Aorta (tissue), 5 donors: Measurements from ENCODE around the gene PPM1H. TPM values are rescaled to one million over a fixed set of nuclear protein-coding genes. Genes with fewer than 3 reads are reported as not detected.

ENCODE experiments used
- ATAC-seq: fragments of 200-7000 bp; cut with Tn5 transposase; one replicate; pipeline ENCODE4 v1.9.1; 2022; ENCODE audit warnings: moderate library complexity; ENCODE audit not compliant: low FRiP score
- DNase-seq, 2 donors: peaks; one replicate each; pipeline ENCODE4 v3.0.0-alpha.2; 2020
- H3K27ac ChIP-seq, 2 donors: one replicate each; pipeline ENCODE4 v1.5.1; 2013; ENCODE audit warnings: low read length in 2 of 2, mild to moderate bottlenecking in 2 of 2, moderate library complexity in 2 of 2, control low read depth in 1 of 2, inconsistent platforms in 1 of 2, low read depth in 1 of 2
- H3K27me3 ChIP-seq, 2 donors: one replicate each; pipeline ENCODE4 v1.6.1; 2013; ENCODE audit warnings: control low read depth in 1 of 2, low read length in 1 of 2, mild to moderate bottlenecking in 1 of 2, moderate library complexity in 1 of 2; ENCODE audit not compliant: insufficient read depth in 2 of 2, control insufficient read depth in 1 of 2
- H3K36me3 ChIP-seq, 2 donors: one replicate each; pipeline ENCODE4 v1.6.1; 2013; ENCODE audit warnings: control low read depth in 1 of 2, low read length in 1 of 2, mild to moderate bottlenecking in 1 of 2; ENCODE audit not compliant: insufficient read depth in 2 of 2, control insufficient read depth in 1 of 2
- H3K4me1 ChIP-seq, 2 donors: one replicate each; pipeline ENCODE4 v1.6.1; 2013; ENCODE audit warnings: low read length in 2 of 2, control low read depth in 1 of 2, mild to moderate bottlenecking in 1 of 2, moderate library complexity in 1 of 2; ENCODE audit not compliant: insufficient read depth in 2 of 2, control insufficient read depth in 1 of 2
- H3K4me3 ChIP-seq, 2 donors: one replicate each; pipeline ENCODE4 v1.5.1; 2013; ENCODE audit warnings: low read length in 2 of 2, control low read depth in 1 of 2, mild to moderate bottlenecking in 1 of 2
- H3K9me3 ChIP-seq: one replicate; pipeline ENCODE4 v1.6.1; 2013; ENCODE audit warnings: mild to moderate bottlenecking, low read length; ENCODE audit not compliant: control insufficient read depth
- WGBS, 2 donors: extraction: QIAGEN DNeasy Blood & Tissue Kit; methylation state at CpG; one replicate each; pipeline ENCODE4 v1.1.7; 2013; 5-methylcytosine and 5-hydroxymethylcytosine counted together
- intact Hi-C, 2 donors: fragments of 100-400 bp; cut with DNase I; formaldehyde crosslinking; loops; one replicate each; pipeline versions ENCODE4 v1.14.2 to v1.15.0; 2022
- polyA plus RNA-seq, 2 donors: library from polyadenylated mRNA; stranded (reverse); fragments of 200-250 nt; gene quantifications; one replicate each; pipeline ENCODE4 v1.2.3, GENCODE V29; 2013
- total RNA-seq, 2 donors: library from RNA; stranded (reverse); fragmentation: NEBNext Ultra II Directional; extraction: Animal tissue kit (Norgen Biotek cat#: 25700); gene quantifications; one replicate each; pipeline ENCODE4 v1.2.1, GENCODE V29; 2021
- donor health status: healthy with polysubstance abuse.
- donor health status: Bipolar disorder and iron deficiency.
- donor health status: DM: no; HTN: no; CAD: no.
- donor health status: DM: no; HTN: no; CAD: no.
- donor health status: DM: yes; HTN: yes; CAD: no.

The PPM1H gene
- total and polyA plus RNA-seq, 4 donors = 1.3 to 9.3 (median 3.7) TPM

- Histone ChIP-seq H3K4me3 (no peak overlapping the region), H3K4me1 (peaks cover 0 to 3% of the 10 kb centered on the region in 2 donors), H3K27me3 (no peaks in the 10 kb centered on the region), H3K9me3 (no peaks in the 10 kb centered on the region), H3K36me3 (no peaks in the 10 kb centered on the region), H3K27ac (no peak overlapping the region)
- DNase-seq (no peak), ATAC-seq (no peak)
- 95 to 100% methylated on average over 1 of the region's 1 CpG for WGBS, 2 donors
- intact Hi-C loops = no loop called here
Observed at GRCh38 chr12:62606654-62607053, 328.3 kb downstream of the PPM1H start.

- ATAC-seq (no peak), DNase-seq (no peak)
- Histone ChIP-seq H3K27me3 (no peaks in the 10 kb centered on the region), H3K9me3 (no peaks in the 10 kb centered on the region), H3K27ac (no peak overlapping the region), H3K4me3 (no peak overlapping the region), H3K36me3 (no peaks in the 10 kb centered on the region), H3K4me1 (peaks cover 0 to 3% of the 10 kb centered on the region in 2 donors)
- 93 to 96% methylated on average over 2 of the region's 2 CpGs for WGBS, 2 donors
- intact Hi-C loops = no loop called here
Observed at GRCh38 chr12:62605981-62606380, 329.0 kb downstream of the PPM1H start.

DNA sequence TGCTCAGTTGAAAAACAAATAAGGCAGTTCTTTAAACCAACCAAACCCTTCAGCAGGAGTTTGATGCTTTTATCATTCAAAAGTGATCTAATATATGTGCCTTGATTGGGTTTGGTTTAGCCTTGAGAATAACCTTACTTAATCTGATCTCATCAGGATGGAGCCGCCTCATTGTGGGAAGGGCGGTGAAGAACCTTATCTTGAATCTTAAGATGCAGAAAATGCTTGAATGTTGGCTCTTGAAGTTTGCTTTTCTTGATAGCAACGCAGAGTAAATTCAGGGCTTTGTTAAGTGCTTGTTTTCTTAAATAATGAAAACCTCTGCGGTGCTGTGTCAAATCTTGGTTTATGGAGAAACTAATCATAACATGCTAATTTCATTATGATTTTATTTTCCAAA lies 330.1 kb downstream of the PPM1H start:
- WGBS, 2 donors = 3 to 7% methylated on average over 4 of the region's 4 CpGs
- ATAC-seq = no peak
- intact Hi-C loops = loop anchor here in 1 of 2 donors (5.0 kb wide), 1 partner anchor 138 kb away; the partner anchor contains the start of gene MON2

GRCh38 chr12:62604373-62604772 lies 330.6 kb downstream of the PPM1H start:
- no peaks in the 10 kb centered on the region for H3K9me3 ChIP-seq
- DNase-seq (no peak), ATAC-seq (no peak)
- WGBS, 2 donors = 2 to 5% methylated on average over 1 of the region's 1 CpG
- no peaks in the 10 kb centered on the region for H3K36me3 ChIP-seq
- peaks cover 0 to 3% of the 10 kb centered on the region in 2 donors for H3K4me1 ChIP-seq
- no peak overlapping the region for H3K27ac ChIP-seq
- H3K4me3 ChIP-seq = peak overlapping the region; percentile 48 to 94
- intact Hi-C loops = loop anchor here in 1 of 2 donors (5.0 kb wide), 1 partner anchor 137 kb away; the partner anchor contains the start of gene MON2
- H3K27me3 ChIP-seq = no peaks in the 10 kb centered on the region

More for the DNA sequence above, 330.1 kb downstream of the PPM1H start:
- Histone ChIP-seq H3K4me1 (peaks cover 0 to 3% of the 10 kb centered on the region in 2 donors), H3K36me3 (no peaks in the 10 kb centered on the region), H3K27me3 (no peaks in the 10 kb centered on the region), H3K9me3 (no peaks in the 10 kb centered on the region), H3K4me3 (peak overlapping the region; percentile 48 to 94), H3K27ac (no peak overlapping the region)
- DNase-seq = no peak

DNA sequence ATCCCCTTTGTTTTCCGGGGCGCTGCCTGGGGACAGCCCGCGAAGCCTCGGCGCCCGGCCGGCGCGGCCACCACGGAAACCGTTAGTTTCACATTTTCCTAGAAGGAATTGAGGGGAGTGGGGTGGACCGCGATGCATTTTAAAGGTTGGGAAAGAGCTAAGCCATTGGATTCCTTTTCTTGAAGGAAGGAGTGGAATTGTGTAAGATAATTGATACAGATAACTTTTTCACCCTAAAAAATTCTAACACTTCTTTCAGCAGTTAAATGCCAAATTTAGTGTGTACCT lies 331.2 kb downstream of the PPM1H start:
- intact Hi-C loops = loop anchor here (2.0 to 5.0 kb wide), 2 partner anchors 136 to 191 kb away; partner anchors contain the start of gene MON2 (in 1 of the 2)
- 0% methylated on average over 14 of the region's 14 CpGs for WGBS, 2 donors

GRCh38 chr12:62603061-62603810 lies 331.7 kb downstream of the PPM1H start:
- H3K4me3 ChIP-seq = peak overlapping the region; percentile 48 to 94
- H3K27ac ChIP-seq = peak overlapping the region; percentile 72 to 100
- ATAC-seq (peak; percentile 97), DNase-seq (peak; percentile 93 to 95)
- no peaks in the 10 kb centered on the region for H3K36me3 ChIP-seq
- no peaks in the 10 kb centered on the region for H3K9me3 ChIP-seq
- intact Hi-C loops = loop anchor here (2.0 to 5.0 kb wide), 2 partner anchors 136 to 192 kb away; partner anchors contain the start of gene MON2 (in 1 of the 2)
- 0% methylated on average over 72 to 94 of the region's 94 CpGs for WGBS, 2 donors
- H3K4me1 ChIP-seq = no peaks in the 10 kb centered on the region
- H3K27me3 ChIP-seq = no peaks in the 10 kb centered on the region

More for the DNA sequence above, 331.2 kb downstream of the PPM1H start:
- peak overlapping the region; percentile 48 to 94 for H3K4me3 ChIP-seq
- H3K9me3 ChIP-seq = no peaks in the 10 kb centered on the region
- H3K27me3 ChIP-seq = no peaks in the 10 kb centered on the region
- H3K27ac ChIP-seq = peak overlapping the region; percentile 72 to 100
- H3K36me3 ChIP-seq = no peaks in the 10 kb centered on the region
- no peak for DNase-seq
- no peaks in the 10 kb centered on the region for H3K4me1 ChIP-seq
- no peak for ATAC-seq

- no peaks in the 10 kb centered on the region for H3K4me1 ChIP-seq
- peak overlapping the region; percentile 48 to 94 for H3K4me3 ChIP-seq
- H3K9me3 ChIP-seq = no peaks in the 10 kb centered on the region
- peak overlapping the region; percentile 72 to 100 for H3K27ac ChIP-seq
- WGBS, 2 donors = 0% methylated on average over 65 to 66 of the region's 66 CpGs
- DNase-seq (peak; percentile 93 to 96), ATAC-seq (peak; percentile 95)
- no peaks in the 10 kb centered on the region for H3K36me3 ChIP-seq
- no peaks in the 10 kb centered on the region for H3K27me3 ChIP-seq
- intact Hi-C loops = loop anchor here (2.0 to 5.0 kb wide), 2 partner anchors 135 to 192 kb away; partner anchors contain the start of gene MON2 (in 1 of the 2)
Observed at GRCh38 chr12:62602255-62603060, 332.5 kb downstream of the PPM1H start.

GRCh38 chr12:62601765-62602164 lies 333.2 kb downstream of the PPM1H start:
- Histone ChIP-seq H3K4me3 (no peak overlapping the region), H3K9me3 (no peaks in the 10 kb centered on the region), H3K27ac (peak overlapping the region in 1 of 2 donors; percentile 100), H3K27me3 (no peaks in the 10 kb centered on the region), H3K4me1 (no peaks in the 10 kb centered on the region), H3K36me3 (no peaks in the 10 kb centered on the region)
- intact Hi-C loops = loop anchor here (2.0 to 5.0 kb wide), 2 partner anchors 134 to 193 kb away; partner anchors contain the start of gene MON2 (in 1 of the 2)
- ATAC-seq (no peak), DNase-seq (no peak)
- 4 to 9% methylated on average over 2 of the region's 2 CpGs for WGBS, 2 donors
